Cortex of kidney (tissue), 1 donor: ENCODE data around the gene ACAA1.

ENCODE experiments used
- DNase-seq: peaks from one replicate; lab custom pipeline; 2025; lab: John Stamatoyannopoulos, UW

The ACAA1 gene

DNA sequence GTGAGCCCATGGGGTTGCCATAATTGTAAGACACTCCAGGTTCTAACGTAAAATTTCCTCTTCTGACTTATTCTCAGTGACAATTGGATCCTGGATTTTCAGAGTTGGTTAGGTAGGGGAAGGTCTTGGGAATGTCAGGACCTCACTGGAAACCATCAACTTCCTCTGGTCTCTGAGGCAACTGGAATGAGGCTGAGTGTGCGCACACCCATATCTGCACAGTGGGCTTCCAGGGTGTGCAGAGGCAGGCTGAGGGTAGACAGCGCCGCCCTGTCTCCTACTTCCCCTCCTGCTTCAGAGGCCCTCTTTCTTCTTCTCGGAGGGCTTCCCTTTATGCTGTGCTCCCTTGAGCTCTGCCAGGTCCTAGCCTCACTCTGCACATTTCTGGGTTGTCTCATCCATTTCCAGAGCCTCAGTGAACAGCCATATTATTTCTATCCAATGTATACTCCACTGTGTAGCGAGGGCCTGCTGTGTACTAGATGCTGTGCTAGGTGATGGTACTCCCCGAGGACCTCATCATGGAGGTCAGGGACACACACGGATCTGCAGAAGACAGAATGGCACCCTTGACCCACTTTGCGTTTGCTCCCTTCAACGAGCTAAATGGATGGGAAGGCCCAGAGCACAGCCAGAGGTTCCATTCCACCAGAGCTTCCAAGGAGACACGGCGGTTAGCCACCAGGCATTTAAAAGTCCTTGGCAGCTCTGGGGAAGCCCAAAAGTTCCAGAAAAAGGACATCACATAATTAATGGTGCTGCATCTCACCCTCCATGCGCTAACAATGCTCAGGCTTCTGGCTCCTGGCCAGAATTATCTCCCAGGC is 18.3 kb downstream of the ACAA1 start:
- no peak for DNase-seq

DNA sequence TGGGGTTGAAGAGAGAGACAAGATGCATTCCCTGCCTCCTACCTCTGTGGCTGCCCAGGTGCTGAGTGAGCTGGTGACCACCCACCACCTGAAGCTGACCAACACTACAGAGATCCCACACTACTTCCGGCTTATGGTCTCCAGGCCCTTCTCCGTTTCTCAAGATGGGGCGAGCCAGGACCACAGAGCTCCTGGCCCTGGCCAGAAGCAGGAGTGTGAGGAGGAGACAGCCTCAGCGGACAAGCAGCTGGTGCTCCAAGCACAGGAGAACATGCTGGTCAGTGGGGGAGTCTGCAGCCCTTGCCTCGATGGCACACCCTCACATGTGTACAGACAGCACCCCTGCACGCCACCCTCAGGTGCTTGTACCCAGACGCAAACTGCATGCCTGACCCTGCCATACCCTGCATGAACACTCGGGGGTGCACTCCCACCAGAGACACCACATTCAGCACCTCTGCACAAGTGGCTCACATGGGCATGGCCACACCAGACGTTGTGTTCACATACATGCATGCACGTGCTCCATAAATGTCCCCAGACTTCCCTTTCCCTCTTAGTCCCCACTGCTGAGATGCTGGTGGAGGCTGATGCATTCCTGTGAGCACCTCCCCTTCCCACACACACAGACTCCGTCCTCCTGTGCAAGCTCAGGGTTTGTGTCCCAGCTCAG is 19.0 kb downstream of the ACAA1 start:
- DNase-seq: no peak

DNA sequence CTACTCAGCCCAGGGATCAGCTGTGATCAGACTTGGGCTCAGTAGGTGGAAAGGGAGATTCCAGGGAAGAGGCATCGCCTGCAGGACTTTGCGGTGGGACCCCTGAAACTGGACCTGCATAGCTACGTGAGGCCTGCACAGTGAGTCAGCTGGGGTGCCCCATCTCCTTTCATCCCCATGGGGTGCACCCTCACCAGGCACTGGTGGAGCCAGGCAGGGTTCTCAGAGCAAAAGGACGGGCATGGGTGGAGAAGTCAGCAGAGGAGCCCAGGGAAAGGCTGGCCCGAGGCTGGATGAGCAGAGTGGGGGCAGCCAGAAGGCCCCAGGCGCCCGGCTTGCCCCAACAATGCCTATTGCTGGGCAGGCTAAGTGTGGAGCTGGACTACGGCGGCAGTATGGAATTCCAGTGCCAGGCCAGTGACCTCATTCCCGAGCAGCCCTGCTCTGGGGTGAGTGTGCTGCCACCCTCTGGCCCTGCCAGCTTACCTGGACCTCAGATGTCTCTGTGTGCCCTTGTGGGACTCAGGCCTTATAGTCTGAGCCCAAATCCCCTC is 19.7 kb downstream of the ACAA1 start:
- DNase-seq: no peak

- no peak for DNase-seq
Measured at GRCh38 chr3:38116471-38117162, 20.3 kb downstream of the ACAA1 start.

GRCh38 chr3:38115645-38116427 is 21.1 kb downstream of the ACAA1 start:
- DNase-seq: no peak

DNA sequence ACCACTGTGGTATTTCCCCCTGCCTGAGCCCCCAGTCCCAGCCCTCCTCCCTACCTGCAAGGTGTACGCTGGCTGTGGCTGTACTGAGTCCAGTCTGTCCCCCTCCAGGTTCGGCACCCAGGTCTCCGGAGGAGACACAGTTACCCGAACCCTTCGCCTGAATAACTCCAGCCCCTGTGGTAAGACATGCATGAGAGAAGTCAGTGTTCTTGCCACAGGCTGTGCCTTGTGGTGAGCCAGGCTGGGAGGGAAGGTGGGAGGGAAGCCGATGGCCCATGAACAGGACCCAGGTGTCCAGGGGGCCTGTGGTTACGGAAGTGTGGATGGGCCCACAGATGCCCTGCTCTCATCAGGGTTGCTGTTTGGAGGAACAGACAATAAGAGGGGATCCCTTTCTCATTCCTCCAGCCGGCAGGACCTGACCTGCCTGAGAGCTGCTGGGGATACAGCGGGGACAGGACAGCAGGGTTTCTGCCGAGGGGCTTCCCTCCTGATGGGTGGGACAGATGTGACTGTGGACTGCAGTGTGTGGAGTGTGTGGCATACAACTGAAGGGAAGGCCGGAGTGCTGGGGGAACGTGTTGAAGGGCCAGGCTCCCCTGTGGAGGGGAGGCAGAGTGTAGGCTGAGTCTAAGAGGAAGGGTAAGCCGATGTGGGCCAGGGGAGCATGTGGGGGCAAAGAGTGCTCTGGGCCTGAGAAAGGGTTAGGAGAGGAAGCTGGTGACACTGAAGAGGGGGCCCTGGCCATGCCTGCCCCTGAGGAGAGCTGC is 21.9 kb downstream of the ACAA1 start:
- DNase-seq: no peak

DNA sequence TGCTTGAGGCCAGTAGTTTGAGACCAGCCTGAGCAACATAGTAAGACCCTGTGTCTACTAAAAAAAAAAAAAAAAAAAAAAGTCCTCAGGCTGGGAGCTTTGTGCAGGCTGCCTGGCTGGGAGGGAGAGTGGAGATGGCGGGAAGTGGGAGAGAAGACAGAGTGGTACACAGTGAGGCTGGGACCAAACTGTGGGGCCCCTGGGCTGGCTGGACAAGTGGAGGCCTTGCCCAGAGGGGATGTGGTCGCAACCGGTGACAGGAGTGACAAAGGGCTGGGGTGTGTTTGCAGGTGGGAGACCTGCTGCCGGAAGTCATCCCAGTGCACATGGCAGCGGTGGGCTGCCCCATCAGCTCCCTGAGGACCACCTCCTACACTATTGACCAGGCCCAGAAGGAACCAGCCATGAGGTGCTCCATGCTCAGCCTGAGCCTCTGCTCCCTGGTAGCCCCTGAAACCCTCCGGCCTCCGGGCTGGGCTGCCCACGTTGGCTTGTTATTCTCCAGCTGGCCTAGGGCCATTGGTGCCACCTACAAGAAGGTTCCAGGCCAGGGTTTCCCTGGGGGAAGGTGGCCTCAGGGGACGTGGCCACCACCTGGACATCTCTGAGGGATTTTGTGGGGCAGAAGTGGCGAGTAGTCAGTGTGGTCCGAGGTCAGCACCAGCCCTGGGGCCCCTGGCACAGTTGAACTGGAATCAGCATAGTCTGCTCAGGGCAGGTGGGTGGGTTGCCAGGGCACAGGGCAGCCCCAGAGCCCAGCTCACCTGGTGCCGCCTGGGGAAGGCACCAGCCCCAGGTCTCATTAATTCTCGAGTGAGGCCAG is 22.7 kb downstream of the ACAA1 start:
- no peak for DNase-seq

DNA sequence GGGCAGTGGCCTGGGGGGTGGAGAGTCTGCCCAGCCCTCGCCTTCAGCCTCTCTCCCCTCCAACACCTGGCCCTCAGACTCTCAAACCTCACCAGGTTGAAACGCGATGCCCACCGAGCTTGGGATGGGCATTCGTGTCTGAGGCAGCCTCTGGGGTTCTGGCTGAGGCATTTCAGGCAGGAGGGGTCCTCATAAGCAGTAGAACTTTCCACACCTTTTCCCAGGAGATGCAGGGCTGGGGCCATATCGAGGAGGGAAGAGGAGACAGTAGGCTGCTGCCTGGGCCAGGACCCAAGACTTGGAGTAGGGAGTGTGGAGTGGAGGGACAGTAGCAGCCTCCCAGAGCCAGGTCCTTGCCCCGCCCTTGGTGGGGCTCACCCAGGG is 24.6 kb downstream of the ACAA1 start:
- DNase-seq: no peak

DNA sequence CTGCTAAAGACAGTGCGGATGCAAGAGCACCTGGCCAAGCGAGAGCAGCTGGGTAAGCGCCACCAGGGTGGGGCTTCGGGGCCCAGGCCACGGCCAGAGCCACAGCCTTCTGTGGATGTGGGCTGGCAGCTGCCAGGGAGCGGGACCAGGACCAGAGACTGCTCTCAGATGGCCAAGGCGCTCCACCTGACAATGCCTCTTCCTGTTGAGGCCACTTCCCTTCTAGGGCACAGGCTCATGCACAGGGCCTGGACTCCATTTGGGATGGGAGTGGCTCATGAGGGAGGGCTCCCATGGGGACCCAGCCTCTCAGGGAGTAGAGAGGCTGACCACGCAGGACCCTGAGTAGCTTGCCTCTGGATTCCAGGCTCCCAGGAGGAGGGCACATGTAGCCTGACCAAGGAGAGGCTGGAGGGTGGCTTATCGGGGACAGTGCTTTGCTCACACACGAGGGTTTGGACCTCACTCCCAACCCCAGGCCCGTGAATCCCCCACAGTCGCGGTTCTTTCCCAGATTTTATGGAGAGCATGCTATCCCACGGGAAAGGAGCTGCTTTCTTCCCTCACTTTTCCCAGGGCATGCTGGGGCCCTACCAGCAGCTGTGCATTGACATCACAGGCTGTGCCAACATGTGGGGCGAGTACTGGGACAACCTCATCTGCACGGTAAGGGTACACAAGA is 25.1 kb downstream of the ACAA1 start:
- no peak for DNase-seq

DNA sequence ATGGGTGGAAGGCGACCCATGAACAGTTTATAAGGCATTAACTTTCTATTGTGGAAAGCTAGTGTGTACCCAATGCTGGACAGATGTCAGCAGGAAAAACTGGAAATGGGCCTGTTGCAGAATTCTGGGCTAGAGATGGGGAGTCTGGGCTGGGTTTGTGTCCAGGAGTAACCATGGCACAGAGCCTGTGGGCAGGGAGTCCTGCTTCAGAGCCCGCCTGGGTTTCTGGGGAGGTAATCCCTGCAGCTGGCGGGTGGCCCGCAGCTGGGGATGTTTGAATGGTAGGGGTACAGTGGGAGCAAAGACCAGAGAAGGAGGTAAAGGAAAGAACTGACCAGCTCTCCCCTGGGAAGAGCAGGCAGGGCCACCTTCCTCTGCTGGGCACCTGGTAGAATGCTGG is 25.7 kb downstream of the ACAA1 start:
- no peak for DNase-seq

GRCh38 chr3:38110314-38111050 is 26.4 kb downstream of the ACAA1 start:
- DNase-seq: no peak

DNA sequence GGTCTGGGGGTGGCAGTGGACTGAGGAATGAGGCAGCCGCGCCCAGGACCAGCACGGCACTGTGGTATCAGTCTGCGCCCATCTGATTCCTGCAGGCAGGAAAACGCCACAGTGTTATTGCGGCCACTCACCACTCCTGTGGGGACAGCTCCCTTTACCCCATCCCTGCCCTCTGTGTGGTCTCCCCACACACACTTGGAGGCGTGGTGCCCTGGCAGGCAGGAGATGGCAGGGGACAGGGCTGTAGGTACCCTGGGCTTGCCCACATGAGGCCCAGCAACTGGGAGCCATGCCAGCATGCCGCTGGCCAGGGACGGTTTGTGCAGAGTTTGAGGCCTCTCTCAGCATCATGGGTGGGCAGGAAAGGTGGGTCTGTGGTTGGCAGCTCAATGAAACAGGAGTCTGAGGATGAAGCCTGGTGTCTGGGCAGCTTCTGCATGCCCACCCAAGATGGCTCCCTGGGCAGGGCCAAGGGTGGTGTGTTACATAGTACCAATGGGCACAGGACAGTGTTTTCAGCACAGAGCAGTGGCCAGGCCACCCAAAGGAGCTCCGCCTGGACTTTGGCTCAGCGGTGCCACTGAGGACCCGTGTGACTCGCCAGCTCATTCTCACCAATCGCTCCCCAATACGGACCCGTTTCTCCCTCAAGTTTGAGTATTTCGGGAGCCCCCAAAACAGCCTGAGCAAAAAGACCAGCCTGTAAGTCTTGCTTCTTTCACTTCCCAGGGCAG is 27.2 kb downstream of the ACAA1 start:
- no peak for DNase-seq

DNA sequence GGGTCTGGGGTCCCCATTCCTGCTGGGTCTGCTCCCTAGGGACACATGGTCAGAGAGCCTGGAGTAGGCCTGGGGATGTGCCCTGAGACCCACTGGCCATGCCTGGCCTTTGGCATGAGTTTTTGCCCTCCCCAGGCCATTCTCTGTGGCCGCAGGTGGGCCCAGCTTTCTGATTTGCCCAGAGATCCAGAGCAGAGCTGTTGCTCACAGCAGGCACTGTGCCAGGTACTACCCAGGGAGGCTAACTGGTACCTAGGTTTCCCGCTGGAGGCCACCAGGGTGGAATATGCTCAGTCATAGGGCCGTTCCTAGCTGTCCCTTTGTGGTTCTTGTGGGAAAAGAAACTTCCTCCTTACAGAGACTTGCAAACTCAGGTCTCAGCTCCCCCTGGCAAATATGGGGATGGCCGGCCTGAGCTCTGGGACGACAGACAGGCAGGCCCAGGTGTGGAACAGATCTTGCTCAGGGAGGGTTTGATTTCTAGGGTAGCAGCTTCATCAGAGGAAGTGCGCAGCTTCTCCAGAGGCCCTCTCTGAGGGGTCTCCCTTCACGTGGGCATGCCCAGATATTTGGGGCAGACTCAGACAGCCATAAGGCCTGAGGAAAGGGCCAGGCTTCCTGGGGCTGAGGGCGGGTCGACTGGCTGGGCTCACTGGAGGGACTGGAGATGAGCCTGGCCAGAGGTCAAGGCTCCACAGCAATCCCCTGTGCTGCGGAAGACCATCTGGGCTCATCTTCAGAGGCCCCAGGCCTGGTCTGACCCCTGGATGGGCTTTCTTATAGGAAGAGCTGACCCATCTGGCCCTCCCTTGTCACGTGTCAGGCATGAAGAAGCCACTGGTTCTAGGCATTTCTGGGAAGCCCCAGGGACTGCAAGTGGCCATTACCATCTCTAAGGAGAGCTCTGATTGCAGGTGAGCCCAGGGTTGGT is 28.0 kb downstream of the ACAA1 start:
- no peak for DNase-seq

DNA sequence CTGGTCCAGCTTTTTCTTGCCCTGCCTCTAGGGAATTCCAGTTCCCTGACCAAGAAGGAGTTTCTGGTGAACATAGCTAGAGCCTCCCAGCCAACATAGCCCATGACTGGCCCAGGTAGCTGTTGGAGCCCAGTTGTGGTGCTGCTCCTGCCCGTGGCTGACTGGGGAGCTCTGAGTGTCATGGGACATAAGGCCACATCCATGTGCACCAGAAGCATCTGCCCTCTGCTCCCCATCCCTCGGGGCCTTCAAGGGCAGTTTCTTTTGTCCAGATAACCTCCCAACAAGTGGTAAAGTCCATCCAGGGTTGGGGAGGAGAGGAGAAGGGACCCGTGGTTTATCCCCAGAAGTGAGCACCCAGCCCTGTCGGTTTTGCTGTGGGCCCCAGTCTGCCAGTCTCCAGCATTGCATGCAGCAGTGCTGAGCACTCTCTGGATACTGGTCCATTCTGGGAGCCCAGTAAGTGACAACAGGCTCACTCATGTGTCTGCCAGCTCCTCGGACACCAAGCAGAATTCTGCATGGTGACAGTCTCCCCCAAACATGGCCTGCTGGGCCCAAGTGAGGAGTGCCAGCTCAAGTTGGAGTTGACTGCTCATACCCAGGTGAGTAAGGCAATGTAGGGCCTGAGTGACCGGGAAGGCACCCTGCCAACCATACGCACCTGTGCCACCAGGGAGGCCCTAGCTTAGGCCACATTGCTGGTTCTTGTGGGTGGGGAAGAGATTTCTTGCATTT is 28.8 kb downstream of the ACAA1 start:
- DNase-seq: no peak

DNA sequence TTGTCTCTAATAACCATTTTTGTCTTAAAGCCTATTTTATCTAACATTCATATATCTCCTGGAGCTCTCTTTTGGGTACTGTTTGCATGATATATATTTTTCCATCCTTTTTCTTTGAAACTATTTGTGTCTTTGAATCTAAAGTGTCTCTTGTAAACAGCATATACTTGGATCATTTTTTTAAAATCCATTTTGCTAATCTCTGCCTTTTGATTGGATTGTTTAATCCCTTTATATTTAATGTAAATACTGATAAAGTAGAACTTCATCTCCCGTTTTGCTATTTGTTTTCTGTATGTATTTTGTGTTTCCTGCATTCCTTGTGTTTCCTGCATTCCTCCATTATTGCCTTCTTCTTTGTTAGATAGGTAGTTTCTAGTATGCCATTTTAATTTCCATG is 31.4 kb downstream of the ACAA1 start:
- no peak for DNase-seq

GRCh38 chr3:38102444-38102814 is 34.5 kb downstream of the ACAA1 start:
- no peak for DNase-seq
